HEK293 (cell line): ENCODE measurements around the gene KRT15.

Experiments used
- BCL11A ChIP-seq: fragments of 450-650 bp; formaldehyde crosslinking; IDR thresholded peaks from 2 replicates; pipeline ENCODE4 v1.5.1; 2016; ENCODE audit warnings: low read depth, missing biosample characterization, missing genetic modification characterization
- CTCF ChIP-seq: fragments of 450-650 bp; formaldehyde crosslinking; IDR thresholded peaks from 2 replicates; pipeline ENCODE4 v1.5.1; 2016; ENCODE audit warnings: missing biosample characterization, missing genetic modification characterization
- FEZF1 ChIP-seq: fragments of 450-650 bp; formaldehyde crosslinking; IDR thresholded peaks from 2 replicates; pipeline ENCODE4 v1.5.1; 2016; ENCODE audit warnings: missing biosample characterization, missing genetic modification characterization
- GLIS1 ChIP-seq: fragments of 450-650 bp; formaldehyde crosslinking; IDR thresholded peaks from 2 replicates; pipeline ENCODE4 v1.5.1; 2016; ENCODE audit warnings: missing biosample characterization, missing genetic modification characterization
- REST ChIP-seq: fragments of 450-650 bp; formaldehyde crosslinking; IDR thresholded peaks from 2 replicates; pipeline ENCODE4 v1.5.1; 2016; ENCODE audit warnings: missing biosample characterization, missing genetic modification characterization
- SP2 ChIP-seq: fragments of 450-650 bp; formaldehyde crosslinking; IDR thresholded peaks from 2 replicates; pipeline ENCODE4 v1.5.1; 2016; ENCODE audit warnings: missing biosample characterization, missing genetic modification characterization
- ZBTB49 ChIP-seq: fragments of 450-650 bp; formaldehyde crosslinking; IDR thresholded peaks from 2 replicates; pipeline ENCODE4 v1.5.1; 2016; ENCODE audit warnings: missing biosample characterization, missing genetic modification characterization, low read depth
- ZBTB7A ChIP-seq: fragments of 450-650 bp; formaldehyde crosslinking; IDR thresholded peaks from 2 replicates; pipeline ENCODE4 v1.5.1; 2016; ENCODE audit warnings: low read depth, missing biosample characterization, missing genetic modification characterization
- ZFP41 ChIP-seq: fragments of 450-650 bp; formaldehyde crosslinking; IDR thresholded peaks from 2 replicates; pipeline ENCODE4 v1.5.1; 2016; ENCODE audit warnings: missing biosample characterization, missing genetic modification characterization, borderline replicate concordance
- ZNF140 ChIP-seq: fragments of 450-650 bp; formaldehyde crosslinking; IDR thresholded peaks from 2 replicates; pipeline ENCODE4 v1.5.1; 2016; ENCODE audit warnings: missing biosample characterization, missing genetic modification characterization
- ZNF202 ChIP-seq: fragments of 450-650 bp; formaldehyde crosslinking; IDR thresholded peaks from 2 replicates; pipeline ENCODE4 v1.5.1; 2016; ENCODE audit warnings: missing biosample characterization, missing genetic modification characterization, borderline replicate concordance
- ZNF521 ChIP-seq: fragments of 450-650 bp; formaldehyde crosslinking; IDR thresholded peaks from 2 replicates; pipeline ENCODE4 v1.5.1; 2017; ENCODE audit warnings: missing biosample characterization, mild to moderate bottlenecking, missing genetic modification characterization
- ZSCAN23 ChIP-seq: fragments of 450-650 bp; formaldehyde crosslinking; IDR thresholded peaks from 2 replicates; pipeline ENCODE4 v1.5.1; 2016; ENCODE audit warnings: missing biosample characterization, missing genetic modification characterization

- no peak for TF ChIP-seq ZBTB7A (tag by site-specific recombination)
- no peak for TF ChIP-seq ZNF140 (tag by site-specific recombination)
- TF ChIP-seq CTCF (tag by site-specific recombination): no peak
- peak; percentile 44 for TF ChIP-seq GLIS1 (tag by site-specific recombination)
- no peak for TF ChIP-seq ZFP41 (tag by site-specific recombination)
- TF ChIP-seq BCL11A (tag by site-specific recombination): 0 out of 2 replicates have a peak, but pooled peaks have one; percentile 28
- TF ChIP-seq REST (tag by site-specific recombination): no peak
- TF ChIP-seq ZBTB49 (tag by site-specific recombination): no peak
- no peak for TF ChIP-seq ZNF202 (tag by site-specific recombination)
- TF ChIP-seq FEZF1 (tag by site-specific recombination): 0 out of 2 replicates have a peak, but pooled peaks have one; percentile 18
- peak; percentile 60 for TF ChIP-seq SP2 (tag by site-specific recombination)
- TF ChIP-seq ZSCAN23 (tag by site-specific recombination): no peak
- no peak for TF ChIP-seq ZNF521 (tag by site-specific recombination)
These were observed 11.7 kb upstream of the KRT15 start for GRCh38 chr17:41530062-41531048.
